ENCODE data around the gene INPP5A.

Gene INPP5A

GRCh38 chr10:132685101-132685891 is 147.7 kb downstream of the INPP5A start:
- in situ Hi-C loops (cut with MboI; ENCODE audit: low sequenced_read_pairs): no loop called here

GRCh38 chr10:132685921-132686680 is 148.5 kb downstream of the INPP5A start:
- in situ Hi-C loops (cut with MboI; ENCODE audit: low sequenced_read_pairs): no loop called here

- in situ Hi-C loops (cut with MboI; ENCODE audit: low sequenced_read_pairs): no loop called here
Observed at GRCh38 chr10:132687181-132687892, 149.8 kb downstream of the INPP5A start.

GRCh38 chr10:132687893-132688579 is 150.4 kb downstream of the INPP5A start:
- in situ Hi-C loops (cut with MboI; ENCODE audit: low sequenced_read_pairs): no loop called here

GRCh38 chr10:132688580-132689420 is 151.2 kb downstream of the INPP5A start:
- in situ Hi-C loops (cut with MboI; ENCODE audit: low sequenced_read_pairs): no loop called here

- in situ Hi-C loops (cut with MboI; ENCODE audit: low sequenced_read_pairs): no loop called here
Observed at GRCh38 chr10:132689721-132690360, 152.3 kb downstream of the INPP5A start.

- in situ Hi-C loops (cut with MboI; ENCODE audit: low sequenced_read_pairs): no loop called here
Observed at GRCh38 chr10:132690401-132690800, 152.8 kb downstream of the INPP5A start.

GRCh38 chr10:132690821-132691610 is 153.4 kb downstream of the INPP5A start:
- in situ Hi-C loops (cut with MboI; ENCODE audit: low sequenced_read_pairs): no loop called here

GRCh38 chr10:132691711-132692153 is 154.1 kb downstream of the INPP5A start:
- in situ Hi-C loops (cut with MboI; ENCODE audit: low sequenced_read_pairs): no loop called here

GRCh38 chr10:132692311-132692710 is 154.7 kb downstream of the INPP5A start:
- in situ Hi-C loops (cut with MboI; ENCODE audit: low sequenced_read_pairs): no loop called here

GRCh38 chr10:132693676-132694075 is 156.1 kb downstream of the INPP5A start:
- in situ Hi-C loops (cut with MboI; ENCODE audit: low sequenced_read_pairs): no loop called here

GRCh38 chr10:132696204-132696603 is 158.6 kb downstream of the INPP5A start:
- in situ Hi-C loops (cut with MboI; ENCODE audit: low sequenced_read_pairs): no loop called here

- in situ Hi-C loops (cut with MboI; ENCODE audit: low sequenced_read_pairs): no loop called here
Observed at GRCh38 chr10:132696728-132697577, 159.4 kb downstream of the INPP5A start.

- in situ Hi-C loops (cut with MboI; ENCODE audit: low sequenced_read_pairs): no loop called here
Observed at GRCh38 chr10:132697578-132698200, 160.1 kb downstream of the INPP5A start.

- in situ Hi-C loops (cut with MboI; ENCODE audit: low sequenced_read_pairs): no loop called here
Observed at GRCh38 chr10:132698211-132698751, 160.7 kb downstream of the INPP5A start.

GRCh38 chr10:132698761-132699391 is 161.3 kb downstream of the INPP5A start:
- in situ Hi-C loops (cut with MboI; ENCODE audit: low sequenced_read_pairs): no loop called here
